Measurements from ENCODE around the gene NAALAD2. TPM values are rescaled to one million over a fixed set of nuclear protein-coding genes. Genes with fewer than 3 reads are reported as not detected.
"Not testable (repeated sequence)": the region's sequence is repeated elsewhere in the genome, so short reads cannot be mapped to it uniquely, and the experiment has no call there.

Gene NAALAD2
- total and polyA plus RNA-seq, 3 experiments from 2014 or later = not detected

GRCh38 chr11:90202342-90202741 is 67.9 kb downstream of the NAALAD2 start:
- peaks cover 4 to 65% (median 10%) of the 10 kb centered on the region in 3 donors for H3K36me3 Mint-ChIP-seq
- Histone ChIP-seq H3K27ac (ENCODE audit: low read depth, low read length) (no peak overlapping the region), H3K9me3 (ENCODE audit: low read length) (no peaks in the 10 kb centered on the region), H3K4me3 (ENCODE audit: low read length) (no peak overlapping the region), H3K36me3 (ENCODE audit: insufficient read depth, low read length) (peaks cover 9% of the 10 kb centered on the region), H3K4me1 (ENCODE audit: insufficient read depth, low read length) (peaks cover 4% of the 10 kb centered on the region), H3K27me3 (ENCODE audit: insufficient read depth, low read length, poor library complexity, severe bottlenecking) (no peaks in the 10 kb centered on the region)
- no peaks in the 10 kb centered on the region for H3K9me3 Mint-ChIP-seq
- H3K4me3 Mint-ChIP-seq = no peak overlapping the region
- H3K27me3 Mint-ChIP-seq = no peaks in the 10 kb centered on the region
- ChIA-PET CTCF (no interaction called here), POLR2A (no interaction called here)
- H3K4me1 Mint-ChIP-seq = peaks cover 12 to 17% (median 16%) of the 10 kb centered on the region in 3 donors
- H3K27ac Mint-ChIP-seq = peak overlapping the region in 6 of 8 donors; percentile 0 to 78 (median 25)
- DNase-seq = peak in 1 of 5 donors; percentile 21

GRCh38 chr11:90204407-90204806 is 69.9 kb downstream of the NAALAD2 start:
- ChIA-PET POLR2A (no interaction called here), CTCF (interaction anchor here (1.0 to 2.0 kb wide), 10 partner anchors 11 to 256 kb away, joined by 3 to 11 read pairs (median 4); no protein-coding TSS in a partner anchor)
- Mint-ChIP-seq H3K36me3 (peaks cover 4 to 69% (median 14%) of the 10 kb centered on the region in 3 donors), H3K27ac (peak overlapping the region in 1 of 8 donors; percentile 86), H3K4me3 (no peak overlapping the region), H3K4me1 (peaks cover 16 to 30% (median 18%) of the 10 kb centered on the region in 3 donors), H3K27me3 (no peaks in the 10 kb centered on the region), H3K9me3 (no peaks in the 10 kb centered on the region)
- Histone ChIP-seq H3K4me3 (ENCODE audit: low read length) (no peak overlapping the region), H3K27me3 (ENCODE audit: insufficient read depth, low read length, poor library complexity, severe bottlenecking) (no peaks in the 10 kb centered on the region), H3K9me3 (ENCODE audit: low read length) (no peaks in the 10 kb centered on the region), H3K27ac (ENCODE audit: low read depth, low read length) (no peak overlapping the region), H3K4me1 (ENCODE audit: insufficient read depth, low read length) (peaks cover 4% of the 10 kb centered on the region), H3K36me3 (ENCODE audit: insufficient read depth, low read length) (peaks cover 9% of the 10 kb centered on the region)
- DNase-seq = no peak

GRCh38 chr11:90204832-90205646 is 70.6 kb downstream of the NAALAD2 start:
- Mint-ChIP-seq H3K27ac (peak overlapping the region in 6 of 8 donors; percentile 11 to 86 (median 58)), H3K27me3 (no peaks in the 10 kb centered on the region), H3K4me3 (no peak overlapping the region), H3K4me1 (peaks cover 19 to 36% (median 23%) of the 10 kb centered on the region in 3 donors), H3K36me3 (peaks cover 4 to 74% (median 17%) of the 10 kb centered on the region in 3 donors), H3K9me3 (no peaks in the 10 kb centered on the region)
- Histone ChIP-seq H3K9me3 (ENCODE audit: low read length) (no peaks in the 10 kb centered on the region), H3K36me3 (ENCODE audit: insufficient read depth, low read length) (peaks cover 12% of the 10 kb centered on the region), H3K4me1 (ENCODE audit: insufficient read depth, low read length) (peaks cover 4% of the 10 kb centered on the region), H3K27me3 (ENCODE audit: insufficient read depth, low read length, poor library complexity, severe bottlenecking) (no peaks in the 10 kb centered on the region), H3K27ac (ENCODE audit: low read depth, low read length) (no peak overlapping the region), H3K4me3 (ENCODE audit: low read length) (no peak overlapping the region)
- peak in 2 of 5 donors; percentile 34 to 48 for DNase-seq
- POLR2A ChIA-PET = no interaction called here
- CTCF ChIA-PET = interaction anchor here (1.0 to 2.0 kb wide), 10 partner anchors 12 to 255 kb away, joined by 3 to 11 read pairs (median 4); no protein-coding TSS in a partner anchor

- H3K36me3 ChIP-seq (ENCODE audit: insufficient read depth, low read length) = peaks cover 20% of the 10 kb centered on the region
- CTCF ChIA-PET; DNase-seq; POLR2A ChIA-PET; H3K27me3 ChIP-seq (ENCODE audit: insufficient read depth, low read length, poor library complexity, severe bottlenecking); H3K4me3 Mint-ChIP-seq; H3K9me3 Mint-ChIP-seq; H3K4me3 ChIP-seq (ENCODE audit: low read length); H3K4me1 ChIP-seq (ENCODE audit: insufficient read depth, low read length); H3K27ac ChIP-seq (ENCODE audit: low read depth, low read length); H3K9me3 ChIP-seq (ENCODE audit: low read length); H3K27me3 Mint-ChIP-seq: not testable (repeated sequence)
- Mint-ChIP-seq H3K4me1 (peaks cover 19 to 38% (median 29%) of the 10 kb centered on the region in 3 donors), H3K36me3 (peaks cover 4 to 77% (median 20%) of the 10 kb centered on the region in 3 donors), H3K27ac (peak overlapping the region in 1 of 8 donors; percentile 87)
Observed at GRCh38 chr11:90207992-90208391, 73.5 kb downstream of the NAALAD2 start.

GRCh38 chr11:90208857-90209256 is 74.4 kb downstream of the NAALAD2 start:
- ChIA-PET CTCF (no interaction called here), POLR2A (no interaction called here)
- Mint-ChIP-seq H3K36me3 (peaks cover 5 to 78% (median 26%) of the 10 kb centered on the region in 3 donors), H3K4me1 (peaks cover 24 to 46% (median 38%) of the 10 kb centered on the region in 3 donors), H3K27me3 (no peaks in the 10 kb centered on the region), H3K27ac (peak overlapping the region; percentile 0 to 76 (median 4)), H3K4me3 (no peak overlapping the region), H3K9me3 (no peaks in the 10 kb centered on the region)
- Histone ChIP-seq H3K36me3 (ENCODE audit: insufficient read depth, low read length) (peaks cover 24% of the 10 kb centered on the region), H3K27me3 (ENCODE audit: insufficient read depth, low read length, poor library complexity, severe bottlenecking) (no peaks in the 10 kb centered on the region), H3K9me3 (ENCODE audit: low read length) (no peaks in the 10 kb centered on the region), H3K27ac (ENCODE audit: low read depth, low read length) (no peak overlapping the region), H3K4me3 (ENCODE audit: low read length) (no peak overlapping the region), H3K4me1 (ENCODE audit: insufficient read depth, low read length) (no peaks in the 10 kb centered on the region)
- no peak for DNase-seq

- H3K36me3 Mint-ChIP-seq = peaks cover 5 to 70% (median 28%) of the 10 kb centered on the region in 3 donors
- H3K27ac Mint-ChIP-seq = peak overlapping the region in 5 of 8 donors; percentile 8 to 64 (median 18)
Observed at GRCh38 chr11:90213322-90213721, 78.9 kb downstream of the NAALAD2 start.

GRCh38 chr11:90216611-90217010 is 82.1 kb downstream of the NAALAD2 start:
- DNase-seq = no peak
- Histone ChIP-seq H3K27me3 (ENCODE audit: insufficient read depth, low read length, poor library complexity, severe bottlenecking) (no peaks in the 10 kb centered on the region), H3K27ac (ENCODE audit: low read depth, low read length) (no peak overlapping the region), H3K9me3 (ENCODE audit: low read length) (no peaks in the 10 kb centered on the region), H3K4me3 (ENCODE audit: low read length) (no peak overlapping the region), H3K36me3 (ENCODE audit: insufficient read depth, low read length) (peaks cover 15% of the 10 kb centered on the region), H3K4me1 (ENCODE audit: insufficient read depth, low read length) (peaks cover 36% of the 10 kb centered on the region)
- H3K4me3 Mint-ChIP-seq = peak overlapping the region in 2 of 7 donors; percentile 16 to 30
- POLR2A ChIA-PET = no interaction called here
- H3K27me3 Mint-ChIP-seq = no peaks in the 10 kb centered on the region
- H3K27ac Mint-ChIP-seq = peak overlapping the region in 6 of 8 donors; percentile 7 to 56 (median 29)
- H3K36me3 Mint-ChIP-seq = peaks cover 5 to 43% (median 13%) of the 10 kb centered on the region in 3 donors
- H3K9me3 Mint-ChIP-seq = no peaks in the 10 kb centered on the region
- CTCF ChIA-PET = no interaction called here
- H3K4me1 Mint-ChIP-seq = peaks cover 64 to 86% (median 80%) of the 10 kb centered on the region in 3 donors

More at GRCh38 chr11:90213322-90213721, 78.9 kb downstream of the NAALAD2 start:
- ChIA-PET POLR2A (no interaction called here), CTCF (no interaction called here)
- Histone ChIP-seq H3K4me3 (ENCODE audit: low read length) (no peak overlapping the region), H3K9me3 (ENCODE audit: low read length) (no peaks in the 10 kb centered on the region), H3K27ac (ENCODE audit: low read depth, low read length) (no peak overlapping the region), H3K27me3 (ENCODE audit: insufficient read depth, low read length, poor library complexity, severe bottlenecking) (no peaks in the 10 kb centered on the region), H3K36me3 (ENCODE audit: insufficient read depth, low read length) (peaks cover 27% of the 10 kb centered on the region), H3K4me1 (ENCODE audit: insufficient read depth, low read length) (peaks cover 11% of the 10 kb centered on the region)
- Mint-ChIP-seq H3K4me3 (no peak overlapping the region), H3K27me3 (no peaks in the 10 kb centered on the region), H3K4me1 (peaks cover 40 to 66% (median 60%) of the 10 kb centered on the region in 3 donors), H3K9me3 (no peaks in the 10 kb centered on the region)
- no peak for DNase-seq

GRCh38 chr11:90218606-90219005 is 84.1 kb downstream of the NAALAD2 start:
- Histone ChIP-seq H3K9me3 (ENCODE audit: low read length) (no peaks in the 10 kb centered on the region), H3K4me1 (ENCODE audit: insufficient read depth, low read length) (peaks cover 40% of the 10 kb centered on the region), H3K27me3 (ENCODE audit: insufficient read depth, low read length, poor library complexity, severe bottlenecking) (no peaks in the 10 kb centered on the region), H3K27ac (ENCODE audit: low read depth, low read length) (no peak overlapping the region), H3K4me3 (ENCODE audit: low read length) (no peak overlapping the region), H3K36me3 (ENCODE audit: insufficient read depth, low read length) (peaks cover 14% of the 10 kb centered on the region)
- no peak for DNase-seq
- CTCF ChIA-PET = no interaction called here
- peak overlapping the region in 4 of 7 donors; percentile 23 to 36 (median 31) for H3K4me3 Mint-ChIP-seq
- H3K27ac Mint-ChIP-seq = peak overlapping the region in 1 of 8 donors; percentile 43
- H3K36me3 Mint-ChIP-seq = peaks cover 1 to 40% (median 7%) of the 10 kb centered on the region in 3 donors
- no peaks in the 10 kb centered on the region for H3K27me3 Mint-ChIP-seq
- no peaks in the 10 kb centered on the region for H3K9me3 Mint-ChIP-seq
- H3K4me1 Mint-ChIP-seq = peaks cover 68 to 83% (median 77%) of the 10 kb centered on the region in 3 donors
- POLR2A ChIA-PET = no interaction called here

Data from CD8-positive, alpha-beta memory T cell (primary cell).